ENCODE measurements around the gene PVALEF.
A peak's percentile ranks its signal among the peaks of the same experiment; 100 is the strongest.

The PVALEF gene

DNA sequence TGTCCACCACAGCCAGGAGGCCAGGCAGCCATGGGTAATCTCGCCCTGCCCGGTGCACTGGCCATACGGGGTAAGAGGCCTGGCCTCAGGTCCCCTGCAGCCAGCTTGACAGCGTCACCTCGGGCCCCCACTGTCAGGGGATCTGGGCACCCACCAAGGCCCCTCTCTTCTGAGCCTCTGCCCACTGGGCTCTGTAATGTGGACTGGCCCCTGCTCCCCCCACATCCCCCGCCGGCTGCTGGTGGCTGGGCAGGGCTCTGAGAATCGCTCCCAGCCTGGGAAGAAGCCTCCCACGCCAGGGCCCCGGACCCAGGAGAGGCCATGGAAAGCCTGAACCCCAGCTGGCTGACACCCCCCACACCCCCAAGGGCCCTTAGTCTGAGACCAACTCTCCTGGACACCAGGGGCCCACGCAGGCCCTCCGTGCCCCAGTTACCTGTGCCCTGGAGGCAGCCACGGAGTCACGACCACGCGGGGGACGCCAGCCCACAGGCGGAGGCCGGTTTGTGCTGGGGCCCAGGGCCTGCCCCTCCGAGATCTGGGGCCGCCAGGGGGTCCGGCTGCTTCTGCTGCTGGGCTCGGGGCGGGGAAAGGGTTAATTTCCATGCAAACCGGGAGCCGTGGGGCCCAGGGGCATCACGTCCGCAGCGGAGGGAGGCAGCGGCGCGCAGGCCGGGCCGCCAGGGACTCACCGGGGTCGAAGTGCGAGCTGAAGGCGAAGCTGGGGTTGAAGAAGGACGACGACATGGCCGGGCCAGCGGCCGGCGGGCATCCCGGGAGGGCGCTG lies at the start of gene PVALEF:
PVALEF (plus strand) TSS at position 262 of the 787 bp plus-strand sequence. CDS start 15,720 bp downstream, outside the sequence.
- no peak for DNase-seq

DNA sequence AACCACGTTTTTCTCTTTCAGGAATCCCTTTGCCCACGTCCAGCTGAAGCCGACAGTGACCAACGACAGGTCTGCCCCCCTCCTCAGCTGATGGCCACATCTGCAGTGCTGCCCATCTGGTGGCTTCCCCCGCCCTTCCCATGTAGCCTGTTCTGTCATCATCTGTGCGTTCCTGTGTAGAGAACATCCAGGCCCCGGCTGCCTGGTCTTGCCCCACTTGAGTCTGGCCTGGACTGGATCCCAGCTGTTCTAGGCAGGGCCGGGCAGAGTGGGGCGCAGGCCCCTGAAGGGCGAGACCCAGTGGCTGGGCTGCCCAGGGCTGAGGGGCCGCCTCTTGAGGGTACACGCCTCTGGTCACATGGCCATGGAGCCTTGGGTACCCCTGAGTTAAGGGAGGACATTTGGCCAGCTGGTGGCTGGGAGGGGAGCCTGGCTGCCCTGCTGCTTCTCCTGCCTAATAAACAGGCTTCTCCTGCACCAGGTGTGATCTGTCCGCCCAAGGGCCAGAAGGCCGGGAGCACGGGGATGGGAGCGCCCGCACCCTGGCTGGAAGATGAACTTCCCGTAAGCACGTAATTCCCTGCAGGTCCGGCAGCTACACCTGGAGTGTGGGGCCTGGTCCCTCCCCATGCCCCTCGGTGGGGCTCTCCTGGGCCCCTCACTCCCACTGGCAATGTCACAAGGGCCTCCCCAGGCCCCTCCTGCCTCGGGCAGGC lies 49.4 kb upstream of the PVALEF start:
- DNase-seq = no peak

- no peak for DNase-seq
Observed at GRCh38 chr17:81116704-81117103, 48.6 kb upstream of the PVALEF start.

- no peak for DNase-seq
Observed at GRCh38 chr17:81117672-81118198, 47.6 kb upstream of the PVALEF start.

GRCh38 chr17:81118308-81119221 lies 46.7 kb upstream of the PVALEF start:
- DNase-seq = no peak

- DNase-seq = peak; percentile 95
Observed at GRCh38 chr17:81119223-81120148, 45.8 kb upstream of the PVALEF start.

- DNase-seq = no peak
Observed at GRCh38 chr17:81120149-81120484, 45.2 kb upstream of the PVALEF start.

DNA sequence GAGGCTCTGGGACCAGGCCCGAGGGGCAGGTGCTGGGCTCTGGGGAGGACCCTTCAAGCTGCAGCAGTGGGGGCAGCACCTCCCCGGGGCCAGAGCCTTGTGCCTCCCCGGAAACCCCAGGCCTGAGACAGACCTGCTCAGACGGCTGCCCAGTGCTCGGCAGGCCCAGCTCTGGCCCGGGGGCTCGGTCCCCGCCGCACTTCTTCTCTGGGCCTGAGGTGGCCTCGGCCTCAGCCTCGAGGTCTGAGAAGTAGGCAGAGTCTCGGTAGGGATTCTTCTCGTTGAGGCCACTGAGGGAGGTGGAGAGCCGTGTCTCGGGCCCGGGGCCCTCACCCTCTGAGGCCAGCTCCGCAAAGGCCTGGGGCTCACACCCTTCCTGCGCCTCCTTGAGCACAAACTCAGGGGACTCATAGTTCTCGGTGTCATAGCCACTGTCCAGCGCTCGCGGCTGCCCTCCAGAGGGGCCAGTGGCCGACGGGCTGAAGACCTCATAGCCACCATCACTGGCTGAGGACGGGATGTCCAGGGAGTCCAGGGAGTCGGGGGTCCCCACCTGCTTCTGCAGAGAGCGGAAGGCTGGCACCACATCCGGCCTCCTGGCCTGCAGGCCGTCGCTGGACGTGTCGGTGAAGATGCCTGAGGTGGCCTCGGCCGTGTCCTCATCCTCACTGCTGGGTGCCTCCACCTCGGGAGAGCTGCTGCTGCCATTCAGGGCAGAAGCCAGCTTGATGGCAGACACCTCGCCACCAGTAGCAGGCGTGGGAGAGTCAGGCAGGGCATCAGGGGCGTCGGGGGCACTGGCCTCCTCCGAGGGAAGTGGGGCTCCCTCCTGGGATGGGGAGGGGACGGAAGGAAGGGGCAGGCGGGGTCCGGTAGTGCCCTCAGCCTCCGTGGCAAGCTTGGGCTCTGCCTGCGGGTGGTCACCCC lies 44.3 kb upstream of the PVALEF start:
- no peak for DNase-seq

DNA sequence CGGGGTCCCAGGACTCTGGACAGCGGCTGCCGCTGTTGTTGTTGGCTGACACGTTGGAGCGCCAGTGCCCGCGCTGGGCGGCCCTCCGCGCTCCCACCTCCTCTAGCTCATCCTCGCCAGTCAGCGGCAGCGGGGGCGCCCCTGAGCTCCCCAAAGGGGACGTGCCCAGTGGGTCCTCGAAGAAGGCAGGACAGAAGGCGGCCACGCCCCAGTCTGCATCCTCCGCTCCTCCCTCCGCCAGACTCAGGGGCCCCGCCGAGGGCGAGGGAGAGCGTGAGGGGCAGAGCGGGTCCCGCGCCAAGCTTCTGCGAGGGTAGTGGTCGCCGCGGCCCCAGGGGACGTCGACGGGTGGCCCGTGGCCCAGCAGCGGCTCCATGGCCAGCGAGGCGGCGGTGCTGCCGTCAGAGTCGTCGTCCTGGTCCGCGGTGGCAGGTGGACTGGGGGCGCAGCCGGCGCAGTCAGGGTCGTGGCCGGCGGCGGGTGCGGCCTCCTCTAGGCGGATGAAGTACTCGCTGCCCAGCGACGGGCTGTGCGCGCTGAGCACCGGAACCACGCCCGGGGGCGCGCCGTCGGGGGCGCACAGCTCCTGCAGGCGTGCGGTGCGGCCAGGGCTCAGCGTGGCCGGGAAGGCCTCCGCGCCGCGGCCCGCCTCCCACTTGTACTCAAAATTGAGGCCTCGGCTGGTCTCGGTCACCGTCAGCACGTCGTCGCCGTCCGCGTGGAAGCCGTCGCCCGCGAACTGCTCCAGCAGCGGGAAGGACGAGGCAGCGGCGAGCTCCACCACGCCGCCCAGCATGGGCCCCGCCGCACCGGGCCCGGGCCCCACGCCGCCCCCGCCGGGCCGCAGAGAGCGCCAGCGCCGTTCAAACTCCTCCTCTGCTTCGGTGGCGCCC lies 43.2 kb upstream of the PVALEF start:
- no peak for DNase-seq

DNA sequence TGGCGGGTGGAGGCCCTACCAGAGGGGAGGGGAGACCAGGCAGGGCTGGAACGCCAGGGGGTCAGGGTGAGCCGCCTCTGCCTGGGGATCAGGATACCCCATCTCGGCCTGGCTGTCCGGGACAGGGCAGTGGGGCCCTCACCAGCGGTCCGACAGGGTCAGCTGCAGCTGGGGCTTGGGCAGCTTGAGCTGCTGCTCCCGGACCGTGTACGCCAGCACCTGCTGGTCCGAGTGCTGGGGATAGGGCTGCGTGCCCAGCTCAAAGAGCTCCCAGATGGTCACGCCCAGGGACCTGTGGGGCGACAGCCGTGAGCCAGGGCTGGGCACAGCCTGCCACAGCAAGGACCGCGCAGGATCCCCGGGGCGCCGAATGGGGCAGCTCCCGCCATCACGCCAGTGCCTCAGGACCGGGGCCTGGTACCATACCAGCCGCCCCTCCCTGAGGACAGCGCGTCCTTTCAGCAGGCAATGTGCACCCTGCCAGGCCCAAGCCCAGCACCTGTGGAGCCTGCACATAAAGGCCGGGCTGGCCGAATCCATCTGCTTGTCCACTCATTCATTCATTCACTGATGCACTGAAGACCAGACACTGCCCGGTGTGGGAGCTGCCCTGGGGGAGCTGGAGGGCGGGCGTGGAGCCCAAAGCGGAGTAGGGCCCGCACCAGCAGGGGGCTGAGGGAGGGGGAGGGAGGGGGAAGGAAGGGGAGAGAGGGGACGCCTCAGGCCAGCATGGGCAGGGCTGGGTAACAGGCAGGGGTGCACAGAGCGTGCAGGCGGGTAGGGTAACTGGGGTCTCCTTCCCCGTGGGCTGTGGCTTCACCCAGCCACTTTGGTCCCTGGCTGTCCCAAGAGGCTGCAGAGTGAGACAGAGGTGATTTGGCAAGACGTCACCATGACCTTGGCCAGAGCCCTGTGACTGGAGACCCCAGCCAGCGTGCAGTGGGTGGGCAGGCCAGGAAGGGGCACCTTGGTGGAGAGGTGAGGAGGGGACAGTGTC lies 42.0 kb upstream of the PVALEF start:
- DNase-seq = no peak

DNA sequence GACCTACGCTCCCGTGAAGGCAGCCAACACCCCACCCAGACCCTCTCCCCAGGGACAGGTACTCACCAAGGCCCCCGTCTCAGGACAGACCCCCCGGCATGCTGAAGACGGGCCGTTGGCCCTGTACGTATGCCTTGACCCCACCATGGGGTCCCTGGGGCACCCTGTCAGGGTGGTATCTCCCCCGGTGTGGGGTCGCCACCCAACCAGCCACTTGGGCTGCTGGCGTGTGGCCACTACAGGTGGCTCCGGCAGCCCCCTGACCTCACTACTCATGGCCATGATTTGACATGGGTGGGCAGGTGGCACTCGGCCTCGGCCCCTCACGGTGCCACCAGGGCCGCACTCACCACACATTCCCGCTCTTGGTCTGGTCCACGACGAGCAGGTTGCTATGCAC lies 40.9 kb upstream of the PVALEF start:
- no peak for DNase-seq

GRCh38 chr17:81125573-81126081 lies 39.7 kb upstream of the PVALEF start:
- no peak for DNase-seq

DNA sequence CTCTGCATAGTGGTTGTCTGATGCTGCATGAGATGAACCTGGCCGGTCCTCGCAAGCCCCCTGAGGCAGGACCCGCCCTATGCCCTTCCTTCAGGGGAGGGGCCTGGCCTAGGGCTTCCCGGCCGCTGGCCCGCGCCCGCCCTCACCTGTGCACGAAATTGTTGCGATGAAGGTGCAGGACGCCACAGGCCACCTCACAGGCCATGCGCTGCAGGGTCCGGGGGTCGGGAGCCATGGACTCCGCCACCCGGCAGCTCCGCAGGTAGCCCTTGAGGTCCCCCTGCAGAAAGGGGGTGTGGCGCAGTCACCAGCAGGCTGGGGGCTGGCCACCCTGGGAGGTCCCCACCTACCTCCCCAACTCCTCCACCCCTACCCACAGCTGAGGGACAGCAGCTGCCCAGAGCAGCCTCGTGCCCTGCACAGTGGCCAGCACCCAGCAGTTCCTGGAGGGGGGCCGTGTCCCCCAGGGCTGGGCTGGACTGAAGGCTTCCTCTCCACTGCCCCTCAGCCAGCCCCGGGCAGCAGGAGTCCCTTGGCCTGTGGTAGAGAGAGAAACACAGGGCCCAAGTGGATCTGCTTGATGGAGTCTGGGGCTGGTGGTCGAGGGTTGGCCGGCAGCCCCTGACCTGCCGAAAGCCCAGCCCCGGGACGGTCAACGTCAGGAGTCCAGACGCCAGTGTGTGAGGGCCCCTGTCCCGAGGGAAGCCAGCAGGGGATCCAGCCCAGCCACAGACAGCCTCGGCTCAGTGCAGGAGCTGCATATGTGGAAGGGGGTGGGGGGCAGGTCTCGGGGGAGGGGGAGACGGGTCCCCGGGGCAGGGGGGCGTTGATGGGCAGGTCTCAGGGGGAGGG lies 38.8 kb upstream of the PVALEF start:
- no peak for DNase-seq

DNA sequence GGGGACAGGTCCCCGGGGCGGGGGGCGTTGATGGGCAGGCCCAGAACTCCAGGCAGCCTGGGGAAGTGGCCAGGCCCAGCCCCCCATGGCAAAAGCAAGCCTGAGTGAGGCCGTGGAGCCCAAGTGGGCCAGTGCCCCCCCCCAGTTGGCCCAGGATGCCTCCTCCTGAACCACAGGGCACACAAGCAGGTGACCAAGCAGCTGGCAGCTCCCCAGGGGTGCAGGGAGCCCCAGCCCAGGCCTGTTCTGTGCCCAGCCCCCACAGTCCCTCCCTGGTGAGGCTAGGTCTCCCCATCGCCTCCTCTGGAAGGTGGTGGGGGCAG lies 38.2 kb upstream of the PVALEF start:
- DNase-seq = no peak

- no peak for DNase-seq
Observed at GRCh38 chr17:81127526-81128177, 37.7 kb upstream of the PVALEF start.

DNA sequence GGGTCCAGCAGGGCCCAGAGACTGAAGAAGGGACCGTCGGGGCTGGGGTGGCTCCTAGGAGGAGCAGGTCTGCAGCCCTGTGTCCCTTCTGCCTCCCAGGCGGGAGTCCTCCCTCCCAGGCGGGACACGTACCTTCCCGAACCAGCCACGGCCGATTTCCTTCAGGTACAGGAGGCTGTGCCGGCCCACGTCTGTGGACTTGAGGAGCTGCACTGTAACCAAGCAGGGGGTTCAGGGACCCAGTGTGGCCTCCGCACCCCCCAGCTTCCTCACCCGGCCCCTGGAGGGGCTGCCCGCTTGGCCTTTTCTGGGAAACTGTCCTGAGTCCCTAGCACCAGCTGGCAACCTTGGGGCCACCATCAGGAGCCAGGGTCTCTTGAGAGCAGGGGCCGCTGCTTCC lies 37.0 kb upstream of the PVALEF start:
- DNase-seq = no peak

DNA sequence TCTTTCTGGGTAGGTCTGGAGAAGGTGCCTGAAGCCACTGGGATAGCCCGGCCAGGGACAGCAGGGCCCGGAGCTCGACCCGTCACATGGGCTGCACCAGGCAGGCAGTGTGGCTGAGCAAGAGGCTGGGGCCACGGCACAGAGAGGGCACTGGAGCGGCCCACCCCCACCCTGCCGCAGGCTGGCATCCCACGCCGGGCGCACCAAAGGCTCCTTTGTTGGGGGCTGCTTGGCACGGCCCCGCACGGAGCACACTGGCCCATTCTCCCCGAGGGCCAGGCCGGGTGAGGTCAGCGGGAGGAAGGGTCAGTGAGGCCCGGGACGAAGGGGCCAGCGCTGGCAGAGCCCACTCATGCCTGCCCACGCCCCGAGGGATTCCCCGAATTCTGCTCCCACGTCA lies 36.5 kb upstream of the PVALEF start:
- DNase-seq = no peak

Data from activated CD4-positive, alpha-beta T cell treated with anti-CD3 and anti-CD28 coated beads for 48 hours (primary cell).